Astrocyte (in vitro differentiated cells and primary cell): Measurements from ENCODE around the gene UGT1A10.

ENCODE experiments used
- CTCF ChIP-seq: IDR thresholded peaks from 2 replicates; pipeline ENCODE4 v1.5.1; 2011; ENCODE audit warnings: low read depth, mild to moderate bottlenecking, inconsistent platforms, low read length, moderate library complexity; ENCODE audit not compliant: insufficient read depth
- EZH2 ChIP-seq: IDR thresholded peaks from 2 replicates; pipeline ENCODE4 v1.6.1; 2012; ENCODE audit warnings: mild to moderate bottlenecking, low read length, inconsistent platforms; ENCODE audit not compliant: insufficient read depth

- TF ChIP-seq CTCF (no peak), EZH2 (no peak)
These were observed 131.8 kb downstream of the UGT1A10 start for GRCh38 chr2:233768076-233768475.
